Pulmonary artery endothelial cell (primary cell): ENCODE data around the gene MC1R. TPM values are rescaled to one million over a fixed set of nuclear protein-coding genes. Genes with fewer than 3 reads are reported as not detected.
"Not testable (repeated sequence)": the region's sequence is repeated elsewhere in the genome, so short reads cannot be mapped to it uniquely, and the experiment has no call there.

ENCODE experiments used
- DNase-seq: peaks from one replicate; pipeline ENCODE4 v3.0.0-alpha.2; 2011; ENCODE audit warnings: low read depth, low spot score
- total RNA-seq: library from RNA; depleted of rRNA; stranded (reverse); fragments of >200 nt; gene quantifications from 2 replicates; pipeline ENCODE4 v1.2.3, GENCODE V29; 2014

Gene MC1R
- total RNA-seq, 1 donor from 2014 or later, result 2.3 TPM

- DNase-seq, result no peak
These were observed 39.9 kb downstream of the MC1R start for GRCh38 chr16:89958596-89958995.

GRCh38 chr16:89960966-89961365 is 42.3 kb downstream of the MC1R start:
- no peak for DNase-seq

DNA sequence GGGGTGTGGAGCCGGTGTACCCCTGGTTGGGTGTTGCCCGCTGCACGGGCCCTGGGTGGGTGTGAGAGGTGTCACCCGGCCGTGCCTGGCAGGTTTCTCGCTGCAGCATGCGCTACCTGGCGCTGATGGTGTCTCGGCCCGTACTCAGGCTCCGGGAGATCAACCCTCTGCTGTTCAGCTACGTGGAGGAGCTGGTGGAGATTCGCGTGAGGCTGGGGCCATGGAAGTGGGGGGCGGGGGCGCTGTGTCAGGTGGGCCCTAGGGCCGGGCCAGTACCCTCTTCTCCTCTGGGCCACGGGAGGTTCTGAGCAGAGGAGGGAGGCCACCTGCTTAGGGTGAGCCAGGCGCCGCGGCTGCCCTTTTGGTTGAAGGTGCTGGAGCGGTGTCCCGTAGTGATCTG is 43.3 kb downstream of the MC1R start:
- DNase-seq, result no peak

GRCh38 chr16:89962754-89963498 is 44.3 kb downstream of the MC1R start:
- DNase-seq, result no peak

- DNase-seq, result no peak
These were observed 45.5 kb downstream of the MC1R start for GRCh38 chr16:89964201-89964600.

DNA sequence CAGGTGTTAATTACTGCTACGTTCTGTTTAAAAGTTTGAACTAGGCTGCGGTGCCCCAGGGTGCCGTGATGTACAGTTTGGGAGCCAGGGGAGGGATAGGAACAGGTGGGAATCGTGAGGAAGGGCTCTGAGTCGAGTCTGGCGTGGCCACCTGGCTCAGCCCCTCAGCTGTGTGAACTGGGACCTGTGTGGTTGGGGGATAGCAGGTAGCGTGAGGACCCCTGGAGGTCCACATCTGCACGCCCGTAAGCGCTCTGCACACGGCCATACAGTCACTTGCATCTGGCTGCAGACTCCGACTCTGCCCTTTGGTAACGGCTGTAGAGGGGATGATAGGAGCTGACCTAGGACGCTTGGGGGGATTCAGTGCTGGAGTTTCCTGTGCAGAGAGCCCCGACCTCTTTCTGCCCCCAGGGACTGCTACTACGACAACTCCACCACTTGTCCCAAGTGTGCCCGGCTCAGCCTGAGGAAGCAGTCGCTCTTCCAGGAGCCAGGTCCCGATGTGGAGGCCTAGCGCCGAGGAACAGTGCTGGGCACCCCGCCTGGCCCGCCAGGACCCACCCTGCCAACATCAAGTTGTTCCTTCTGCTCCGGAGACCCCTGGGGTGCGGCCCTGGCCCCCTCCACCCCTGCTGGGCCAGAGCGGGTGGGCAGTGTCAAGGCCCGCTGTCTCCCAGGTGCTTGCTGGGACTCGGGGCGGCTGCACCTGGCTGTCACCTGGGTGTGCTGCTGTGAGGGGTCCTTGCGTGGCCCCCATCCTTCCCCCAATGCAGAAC is 47.0 kb downstream of the MC1R start:
- DNase-seq, result no peak

GRCh38 chr16:89966756-89967155 is 48.1 kb downstream of the MC1R start:
- no peak for DNase-seq

DNA sequence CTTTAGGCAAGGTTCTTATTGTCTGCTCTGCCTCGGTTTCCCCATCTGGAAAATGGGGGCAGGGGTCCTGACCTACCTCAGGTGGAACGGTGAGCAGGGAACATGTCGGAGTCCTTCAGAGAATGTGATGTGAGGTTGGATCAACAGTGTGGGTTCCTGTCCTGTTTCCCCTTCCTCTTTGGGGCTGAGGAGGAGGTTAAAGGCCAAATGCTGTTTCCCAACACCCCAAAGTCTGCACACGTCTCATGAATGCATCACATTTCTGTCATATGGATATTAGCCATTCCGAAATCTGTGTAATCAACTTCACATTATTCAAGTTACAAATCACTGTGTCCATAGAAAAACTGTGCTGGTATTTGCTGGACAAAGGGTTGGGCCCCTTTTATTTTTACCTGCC is 48.8 kb downstream of the MC1R start:
- DNase-seq, result not testable (repeated sequence)

DNA sequence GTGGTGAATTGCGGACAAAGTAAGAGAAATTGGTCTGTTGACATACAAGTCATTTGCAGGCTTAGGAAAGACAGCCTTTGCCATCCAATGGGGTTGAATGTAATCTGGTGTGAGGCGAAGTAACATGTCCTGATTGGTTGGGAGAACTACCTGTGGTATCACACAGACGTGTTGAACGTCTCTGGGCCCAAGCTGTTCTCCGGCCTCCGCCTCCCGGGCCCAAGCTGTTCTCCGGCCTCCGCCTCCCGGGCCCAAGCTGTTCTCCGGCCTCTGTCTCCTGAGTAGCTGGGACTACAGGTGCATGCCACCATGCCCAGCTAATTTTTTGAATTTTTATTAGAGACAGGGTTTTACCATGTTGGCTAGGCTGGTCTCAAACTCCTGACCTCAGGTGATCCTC is 49.4 kb downstream of the MC1R start:
- not testable (repeated sequence) for DNase-seq

DNA sequence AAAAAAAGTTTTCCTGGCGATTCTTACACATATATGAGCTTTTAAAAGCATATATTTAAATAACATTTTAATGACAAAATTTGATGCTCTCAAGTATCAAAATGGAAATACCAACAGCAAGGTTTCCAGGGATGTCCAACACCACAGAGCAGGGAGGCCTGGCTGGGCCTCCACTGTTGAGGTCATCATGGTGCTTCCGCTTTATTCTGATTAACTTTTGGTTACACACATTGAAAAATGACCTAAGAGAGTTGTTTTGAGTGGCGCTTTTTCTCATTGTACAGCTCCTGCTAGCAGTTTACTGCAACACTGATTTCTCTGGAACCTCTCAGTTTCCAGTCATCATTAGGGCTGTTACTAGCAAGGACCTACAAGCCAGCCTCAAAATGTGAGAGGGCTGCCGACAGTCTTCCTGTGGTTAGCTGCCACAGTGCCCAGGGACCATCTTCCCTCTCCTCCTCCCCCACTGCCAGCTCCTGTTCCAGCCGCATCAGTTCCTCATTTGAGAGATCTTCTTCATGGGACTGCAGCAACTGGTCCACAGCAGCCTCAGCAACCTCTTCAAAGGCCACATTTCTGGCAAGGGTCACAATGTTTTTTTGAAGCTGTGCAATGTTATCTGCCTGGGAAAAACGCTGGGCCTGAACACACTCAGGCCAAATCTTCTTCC is 51.2 kb downstream of the MC1R start:
- no peak for DNase-seq

Other genes with a start within 250 kb of the MC1R start
- 37.9 and 51.5 TPM in 2 replicates for gene CDK10, start 232.2 kb upstream of the MC1R start, total RNA-seq
- 14.8 and 16.3 TPM in 2 replicates for gene SPATA2L, start 217.2 kb upstream of the MC1R start, total RNA-seq
- 5.9 and 7.1 TPM in 2 replicates for gene VPS9D1, start 198.0 kb upstream of the MC1R start, total RNA-seq
- 18.9 and 25.8 TPM in 2 replicates for gene ZNF276, start 197.3 kb upstream of the MC1R start, total RNA-seq
- 15.9 and 24.4 TPM in 2 replicates for gene FANCA, start 102.2 kb upstream of the MC1R start, total RNA-seq
- 0.20 and 1.2 TPM in 2 replicates for gene SPIRE2, start 90.4 kb upstream of the MC1R start, total RNA-seq
- gene TCF25, start 45.3 kb upstream of the MC1R start, total RNA-seq, result 161 and 226 TPM in 2 replicates
- gene TUBB3, start 4.5 kb downstream of the MC1R start, total RNA-seq, result 156 and 237 TPM in 2 replicates
- 113 and 116 TPM in 2 replicates for gene DEF8, start 29.9 kb downstream of the MC1R start, total RNA-seq
- 14.0 and 17.7 TPM in 2 replicates for gene DBNDD1, start 100.6 kb downstream of the MC1R start, total RNA-seq
- gene PRDM7, start 158.5 kb downstream of the MC1R start, total RNA-seq, result not detected in 2 replicates